MM.1S (cell line): ENCODE results near the gene PIEZO1.

Source experiments
- DNase-seq: peaks from one replicate; pipeline ENCODE4 v3.0.0-alpha.2; 2015
- H2AFZ ChIP-seq: fragments of 300-600 bp; sonication (generic); 2 replicates; pipeline ENCODE4 v1.6.0; 2016; ENCODE audit warnings: antibody characterized with exemption, low read length
- H3F3A ChIP-seq: fragments of 300-600 bp; sonication (generic); 2 replicates; pipeline ENCODE4 v1.6.1; 2016; ENCODE audit warnings: mild to moderate bottlenecking, antibody characterized with exemption, low read length, moderate library complexity, mixed read lengths; ENCODE audit not compliant: insufficient read depth
- H3K27ac ChIP-seq: fragments of 300-600 bp; sonication (generic); 2 replicates; pipeline ENCODE4 v1.5.1; 2016; ENCODE audit warnings: mild to moderate bottlenecking, low read length
- H3K27me3 ChIP-seq: fragments of 300-600 bp; sonication (generic); replicated peaks from 2 replicates; pipeline ENCODE4 v1.6.0; 2016; ENCODE audit warnings: low read length; ENCODE audit not compliant: insufficient read depth
- H3K36me3 ChIP-seq: fragments of 300-600 bp; sonication (generic); replicated peaks from 2 replicates; pipeline ENCODE4 v1.6.1; 2016; ENCODE audit warnings: mild to moderate bottlenecking, low read length, mixed read lengths; ENCODE audit not compliant: insufficient read depth
- H3K4me1 ChIP-seq: fragments of 300-600 bp; sonication (generic); 2 replicates; pipeline ENCODE4 v1.6.1; 2016; ENCODE audit warnings: low read length, mixed read lengths
- H3K4me2 ChIP-seq: fragments of 300-600 bp; sonication (generic); 2 replicates; pipeline ENCODE4 v1.6.0; 2016; ENCODE audit warnings: low read depth, low read length
- H3K4me3 ChIP-seq: fragments of 300-600 bp; sonication (generic); 2 replicates; pipeline ENCODE4 v1.5.1; 2016; ENCODE audit warnings: low read length, mixed read lengths
- H3K79me2 ChIP-seq: fragments of 300-600 bp; sonication (generic); 2 replicates; pipeline ENCODE4 v1.6.1; 2016; ENCODE audit warnings: mixed run types, low read length, mixed read lengths
- H3K9ac ChIP-seq: fragments of 300-600 bp; sonication (generic); 2 replicates; pipeline ENCODE4 v1.6.1; 2016; ENCODE audit warnings: low read length, mixed read lengths
- H3K9me2 ChIP-seq: fragments of 300-600 bp; sonication (generic); replicated peaks from 2 replicates; pipeline ENCODE4 v1.6.1; 2016; ENCODE audit warnings: mild to moderate bottlenecking, low read length, mixed read lengths; ENCODE audit not compliant: insufficient read depth
- H3K9me3 ChIP-seq: fragments of 300-600 bp; sonication (generic); replicated peaks from 2 replicates; pipeline ENCODE4 v1.6.1; 2016; ENCODE audit warnings: mild to moderate bottlenecking, low read length, mixed read lengths; ENCODE audit not compliant: insufficient read depth
- H4K20me1 ChIP-seq: fragments of 300-600 bp; sonication (generic); 2 replicates; pipeline ENCODE4 v1.6.1; 2016; ENCODE audit warnings: mild to moderate bottlenecking, low read length, moderate library complexity, mixed read lengths; ENCODE audit not compliant: insufficient read depth
- CTCF ChIP-seq: fragments of 300-600 bp; sonication (generic); IDR thresholded peaks from 2 replicates; pipeline ENCODE4 v1.5.1; 2016; ENCODE audit warnings: antibody characterized with exemption, low read length, mixed read lengths
- EZH2 ChIP-seq: fragments of 300-600 bp; sonication (generic); optimal IDR thresholded peaks from 2 replicates; pipeline ENCODE3; 2017; ENCODE audit warnings: low read depth, mild to moderate bottlenecking, antibody characterized with exemption, low read length, mixed read lengths
- EZH2phosphoT487 ChIP-seq: fragments of 300-600 bp; sonication (generic); IDR thresholded peaks from 2 replicates; pipeline ENCODE4 v1.6.1; 2018; ENCODE audit warnings: antibody characterized with exemption, low read length

The PIEZO1 gene

GRCh38 chr16:88684569-88685155 lies 100.4 kb downstream of the PIEZO1 start:
- Histone ChIP-seq H3K27ac (peak overlapping the region; percentile 75; the same call in 1 of the 2 replicates), H3K4me3 (peak overlapping the region; percentile 74), H3K79me2 (peaks cover 8% of the 10 kb centered on the region; the same call in 1 of the 2 replicates), H2AFZ (no peak overlapping the region), H3K4me2 (peak overlapping the region; percentile 84; the same call in 1 of the 2 replicates), H3K9me3 (no peaks in the 10 kb centered on the region), H3K9ac (peak overlapping the region; percentile 68), H3K4me1 (peaks cover 23% of the 10 kb centered on the region), H3K9me2 (no peaks in the 10 kb centered on the region), H3F3A (peaks cover 27% of the 10 kb centered on the region), H3K27me3 (no peaks in the 10 kb centered on the region), H3K36me3 (no peaks in the 10 kb centered on the region), H4K20me1 (no peaks in the 10 kb centered on the region)
- TF ChIP-seq CTCF (no peak), EZH2phosphoT487 (no peak), EZH2 (no peak)
- DNase-seq, result no peak

GRCh38 chr16:88681709-88682451 lies 103.1 kb downstream of the PIEZO1 start:
- Histone ChIP-seq H2AFZ (no peak overlapping the region), H4K20me1 (no peaks in the 10 kb centered on the region), H3K79me2 (peaks cover 8% of the 10 kb centered on the region; the same call in 1 of the 2 replicates), H3K27me3 (no peaks in the 10 kb centered on the region), H3K4me3 (peak overlapping the region; percentile 45; the same call in 1 of the 2 replicates), H3K4me1 (peaks cover 23% of the 10 kb centered on the region), H3F3A (peaks cover 27% of the 10 kb centered on the region), H3K4me2 (peak overlapping the region; percentile 86), H3K9me2 (no peaks in the 10 kb centered on the region), H3K9ac (peak overlapping the region; percentile 72), H3K27ac (peak overlapping the region; percentile 94), H3K9me3 (no peaks in the 10 kb centered on the region), H3K36me3 (no peaks in the 10 kb centered on the region)
- peak; percentile 76 for DNase-seq
- TF ChIP-seq EZH2phosphoT487, result no peak
- no peak for TF ChIP-seq CTCF
- no peak for TF ChIP-seq EZH2

- Histone ChIP-seq H3K4me1 (peaks cover 23% of the 10 kb centered on the region), H3K9ac (peak overlapping the region; percentile 72), H3K36me3 (no peaks in the 10 kb centered on the region), H3K27me3 (no peaks in the 10 kb centered on the region), H3K4me3 (peak overlapping the region; percentile 45; the same call in 1 of the 2 replicates), H2AFZ (no peak overlapping the region), H4K20me1 (no peaks in the 10 kb centered on the region), H3K79me2 (peaks cover 8% of the 10 kb centered on the region; the same call in 1 of the 2 replicates), H3K4me2 (peak overlapping the region; percentile 86), H3K9me3 (no peaks in the 10 kb centered on the region), H3F3A (peaks cover 27% of the 10 kb centered on the region), H3K27ac (peak overlapping the region; percentile 94), H3K9me2 (no peaks in the 10 kb centered on the region)
- peak; percentile 84 for DNase-seq
- TF ChIP-seq CTCF (peak; percentile 63), EZH2phosphoT487 (no peak)
These were observed 103.8 kb downstream of the PIEZO1 start for GRCh38 chr16:88681084-88681680.
